Colonic mucosa (tissue), 4 donors: ENCODE measurements around the gene HOXB7. TPM values are rescaled to one million over a fixed set of nuclear protein-coding genes. Genes with fewer than 3 reads are reported as not detected.

Experiments used
- DNase-seq: peaks from one replicate; pipeline ENCODE4 v3.0.0-alpha.2; 2020
- H3K27ac ChIP-seq: fragments of 200-600 bp; one replicate; pipeline ENCODE4 v1.8.0; 2021
- H3K27me3 ChIP-seq: fragments of 200-600 bp; one replicate; pipeline ENCODE4 v1.8.0; 2021
- H3K36me3 ChIP-seq: fragments of 200-600 bp; one replicate; pipeline ENCODE4 v1.8.0; 2021
- H3K4me1 ChIP-seq: fragments of 200-600 bp; one replicate; pipeline ENCODE4 v1.8.0; 2021; ENCODE audit warnings: mild to moderate bottlenecking
- H3K4me3 ChIP-seq: fragments of 200-600 bp; one replicate; pipeline ENCODE4 v1.8.0; 2021
- H3K9ac ChIP-seq, 2 donors: one replicate each; pipeline ENCODE4 v1.7.0; 2013; ENCODE audit warnings: control low read depth in 2 of 2, low read depth in 2 of 2, low read length in 2 of 2
- H3K9me3 ChIP-seq: fragments of 200-600 bp; one replicate; pipeline ENCODE4 v1.8.0; 2021
- intact Hi-C: fragments of 100-400 bp; cut with DNase I; formaldehyde crosslinking; loops from one replicate; pipeline ENCODE4 v1.14.1; 2022
- total RNA-seq, 2 donors: library from RNA; stranded (reverse); fragmentation: NEBNext Ultra II Directional in 1 of 2; extraction: Animal tissue kit (Norgen Biotek cat#: 25700) in 1 of 2; gene quantifications; one replicate each; pipeline ENCODE4 v1.2.1, GENCODE V29; 2021
- TF ChIP-seq, protein P1 (sequence below): fragments of 200-600 bp; IDR thresholded peaks from one replicate; pipeline ENCODE4 v1.8.0; 2022; ENCODE audit warnings: antibody characterized with exemption, mild to moderate bottlenecking
- donor health status: healthy.
- donor health status: DM: no; HTN: no; CAD: no.
- donor health status: DM: no; HTN: no; CAD: no.

HOXB7 gene
- total RNA-seq, 2 donors from 2014 or later, result 25.9 to 31.4 TPM

DNA sequence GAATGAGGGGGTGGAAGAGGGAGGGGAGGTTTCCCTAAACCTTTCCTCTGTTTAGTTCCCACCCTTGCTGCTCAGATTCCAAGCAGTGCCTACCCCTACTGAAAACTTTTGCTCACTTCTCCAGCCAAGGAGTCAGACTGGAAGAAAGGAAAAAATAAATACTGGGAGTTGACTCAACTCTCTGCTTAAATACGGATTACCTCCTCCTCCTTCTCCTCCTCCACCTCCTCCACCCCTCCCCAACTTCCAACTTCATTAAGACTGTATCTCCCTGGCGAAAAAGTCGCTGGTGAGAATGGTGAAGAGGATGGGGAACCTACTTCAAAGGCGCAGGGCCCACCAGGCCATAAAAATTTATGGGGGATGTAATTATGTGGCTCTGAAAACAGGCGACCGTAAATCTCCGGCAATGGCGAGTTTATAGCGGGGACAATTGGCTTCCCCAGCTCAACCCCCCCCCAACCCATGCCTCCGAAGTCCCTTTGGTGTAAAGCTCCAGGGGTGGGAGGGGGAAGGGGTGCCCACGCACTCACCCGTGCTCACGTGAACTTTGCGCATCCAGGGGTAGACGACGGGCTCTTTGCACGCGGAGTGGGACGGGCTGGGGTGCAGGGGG, 33.4 kb downstream of the HOXB7 start:
- Histone ChIP-seq H3K27me3 (peaks cover 3% of the 10 kb centered on the region), H3K4me1 (peaks cover 22% of the 10 kb centered on the region), H3K36me3 (no peaks in the 10 kb centered on the region), H3K9ac (peak overlapping the region; percentile 66 to 76), H3K4me3 (peak overlapping the region; percentile 35), H3K27ac (peak overlapping the region; percentile 70), H3K9me3 (no peaks in the 10 kb centered on the region)
- peak; percentile 63 for DNase-seq
- TF ChIP-seq, protein P1, sequence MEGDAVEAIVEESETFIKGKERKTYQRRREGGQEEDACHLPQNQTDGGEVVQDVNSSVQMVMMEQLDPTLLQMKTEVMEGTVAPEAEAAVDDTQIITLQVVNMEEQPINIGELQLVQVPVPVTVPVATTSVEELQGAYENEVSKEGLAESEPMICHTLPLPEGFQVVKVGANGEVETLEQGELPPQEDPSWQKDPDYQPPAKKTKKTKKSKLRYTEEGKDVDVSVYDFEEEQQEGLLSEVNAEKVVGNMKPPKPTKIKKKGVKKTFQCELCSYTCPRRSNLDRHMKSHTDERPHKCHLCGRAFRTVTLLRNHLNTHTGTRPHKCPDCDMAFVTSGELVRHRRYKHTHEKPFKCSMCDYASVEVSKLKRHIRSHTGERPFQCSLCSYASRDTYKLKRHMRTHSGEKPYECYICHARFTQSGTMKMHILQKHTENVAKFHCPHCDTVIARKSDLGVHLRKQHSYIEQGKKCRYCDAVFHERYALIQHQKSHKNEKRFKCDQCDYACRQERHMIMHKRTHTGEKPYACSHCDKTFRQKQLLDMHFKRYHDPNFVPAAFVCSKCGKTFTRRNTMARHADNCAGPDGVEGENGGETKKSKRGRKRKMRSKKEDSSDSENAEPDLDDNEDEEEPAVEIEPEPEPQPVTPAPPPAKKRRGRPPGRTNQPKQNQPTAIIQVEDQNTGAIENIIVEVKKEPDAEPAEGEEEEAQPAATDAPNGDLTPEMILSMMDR, result no peak
- intact Hi-C loops, result no loop called here

DNA sequence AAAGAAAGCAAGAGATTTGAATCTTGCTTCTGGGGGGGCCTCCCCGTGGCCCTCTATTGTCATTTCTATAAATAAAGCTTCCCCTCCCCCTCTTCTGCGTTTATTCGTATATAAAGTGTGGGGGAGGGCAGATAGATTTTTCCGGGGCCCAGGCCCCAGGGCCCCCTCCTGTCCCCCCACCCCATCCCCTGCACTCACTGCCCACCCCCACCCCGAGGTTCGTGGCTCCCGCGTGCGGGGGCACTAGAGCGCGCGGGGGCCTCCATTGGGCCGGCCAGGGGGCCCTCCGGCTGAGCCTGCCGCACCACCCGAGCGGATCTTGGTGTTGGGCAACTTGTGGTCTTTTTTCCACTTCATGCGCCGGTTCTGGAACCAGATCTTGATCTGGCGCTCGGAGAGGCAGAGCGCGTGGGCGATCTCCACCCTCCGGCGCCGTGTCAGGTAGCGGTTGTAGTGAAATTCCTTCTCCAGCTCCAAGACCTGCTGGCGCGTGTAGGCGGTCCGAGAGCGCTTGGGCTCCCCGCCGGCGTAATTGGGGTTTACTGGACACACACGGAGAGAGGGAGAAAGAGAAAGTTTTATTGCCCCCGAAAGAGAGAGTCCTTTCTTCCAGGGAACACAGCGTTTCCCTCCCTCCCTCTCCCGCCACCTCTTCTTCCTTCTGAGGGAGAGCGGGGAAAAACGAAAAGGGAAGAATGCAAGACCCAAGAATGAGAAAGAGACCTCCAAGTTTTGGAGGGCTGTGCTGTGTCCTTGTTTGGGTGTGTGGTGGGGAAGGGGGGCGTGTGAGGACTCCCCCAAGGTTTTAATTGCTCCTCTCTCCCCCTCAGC, 34.1 kb downstream of the HOXB7 start:
- TF ChIP-seq, protein P1, result no peak
- Histone ChIP-seq H3K4me3 (peak overlapping the region; percentile 35), H3K4me1 (peaks cover 22% of the 10 kb centered on the region), H3K36me3 (no peaks in the 10 kb centered on the region), H3K27me3 (no peaks in the 10 kb centered on the region), H3K9ac (peak overlapping the region; percentile 66 to 76), H3K9me3 (no peaks in the 10 kb centered on the region), H3K27ac (peak overlapping the region; percentile 70)
- intact Hi-C loops, result no loop called here
- no peak for DNase-seq

DNA sequence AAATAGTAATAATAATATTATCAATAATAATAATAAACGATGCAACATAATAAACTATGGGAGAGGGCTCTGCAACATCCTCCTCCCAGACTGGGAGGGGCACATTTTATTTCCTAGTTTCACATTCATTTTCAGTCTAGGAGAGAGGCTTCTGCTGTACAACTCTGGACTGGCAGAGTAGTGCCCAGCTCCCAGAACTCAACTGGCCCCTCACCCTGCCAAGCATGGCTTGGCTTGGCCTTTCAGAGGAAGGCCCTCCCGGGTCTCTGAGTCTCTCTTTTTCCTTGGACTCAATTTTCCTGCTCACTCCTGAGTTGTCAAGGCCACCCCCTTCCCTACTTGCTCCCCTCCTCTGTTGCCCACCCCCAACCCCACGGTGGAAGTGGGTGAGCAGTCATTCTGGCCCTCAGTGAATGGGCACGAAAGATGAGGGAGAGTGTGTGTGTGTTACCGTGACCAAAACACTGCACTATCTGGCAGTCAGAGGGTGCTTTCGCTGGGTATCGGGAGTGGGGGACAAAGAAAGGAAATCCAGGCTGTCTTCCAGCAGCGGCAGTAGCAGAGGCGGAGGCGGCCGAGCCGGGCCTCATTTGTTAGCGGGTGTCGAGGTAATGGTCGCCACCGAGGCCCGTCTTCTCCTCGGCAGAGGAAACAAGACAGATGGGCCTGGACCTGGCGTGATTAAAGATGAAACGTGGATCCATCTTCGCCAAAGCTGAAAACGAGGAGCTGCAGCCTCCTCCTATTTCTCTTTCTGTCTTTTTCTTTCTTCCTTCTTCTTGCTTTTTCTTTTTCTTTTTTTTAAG, 34.9 kb downstream of the HOXB7 start:
- Histone ChIP-seq H3K27me3 (no peaks in the 10 kb centered on the region), H3K4me1 (peaks cover 17% of the 10 kb centered on the region)
- DNase-seq, result no peak

GRCh38 chr17:48575066-48575582, 35.7 kb downstream of the HOXB7 start:
- Histone ChIP-seq H3K4me1 (peaks cover 16% of the 10 kb centered on the region), H3K4me3 (no peak overlapping the region), H3K9ac (peak overlapping the region in 1 of 2 donors; percentile 37), H3K27ac (peak overlapping the region; percentile 70), H3K27me3 (no peaks in the 10 kb centered on the region), H3K9me3 (no peaks in the 10 kb centered on the region), H3K36me3 (no peaks in the 10 kb centered on the region)
- no peak for DNase-seq
- intact Hi-C loops, result no loop called here
- TF ChIP-seq, protein P1, result no peak

More for the DNA sequence above, 34.9 kb downstream of the HOXB7 start:
- Histone ChIP-seq H3K4me3 (peak overlapping the region; percentile 35), H3K27ac (peak overlapping the region; percentile 70), H3K36me3 (no peaks in the 10 kb centered on the region), H3K9ac (peak overlapping the region; percentile 34 to 62), H3K9me3 (no peaks in the 10 kb centered on the region)
- intact Hi-C loops, result no loop called here
- TF ChIP-seq, protein P1, result no peak

GRCh38 chr17:48574505-48575065, 36.2 kb downstream of the HOXB7 start:
- Histone ChIP-seq H3K4me1 (peaks cover 11% of the 10 kb centered on the region), H3K4me3 (no peak overlapping the region), H3K9ac (peak overlapping the region; percentile 24 to 52), H3K9me3 (no peaks in the 10 kb centered on the region), H3K27ac (peak overlapping the region; percentile 70), H3K36me3 (no peaks in the 10 kb centered on the region), H3K27me3 (no peaks in the 10 kb centered on the region)
- TF ChIP-seq, protein P1, result no peak
- intact Hi-C loops, result no loop called here
- no peak for DNase-seq
